SK-N-SH treated with all-trans-retinoic acid at 6 μM for 48 hours (cell line): ENCODE data around the gene GPR37L1.

Experiments used
- ATAC-seq: fragments of 200-7000 bp; cut with Tn5 transposase; 3 replicates; pipeline ENCODE4 v1.9.1; 2020; ENCODE audit warnings: mild to moderate bottlenecking, moderate library complexity
- ARNTL ChIP-seq: fragments of 450-650 bp; formaldehyde crosslinking; IDR thresholded peaks from 2 replicates; pipeline ENCODE4 v1.5.0; 2020; ENCODE audit warnings: low read depth, mild to moderate bottlenecking, moderate library complexity, borderline replicate concordance
- BACH2 ChIP-seq: fragments of 250-450 bp; sonication (Bioruptor Pico); IDR thresholded peaks from 2 replicates; pipeline ENCODE4 v1.9.0; 2021; ENCODE audit warnings: mild to moderate bottlenecking, borderline replicate concordance
- CREB5 ChIP-seq: fragments of 250-450 bp; sonication (Bioruptor Pico); IDR thresholded peaks from 2 replicates; pipeline ENCODE4 v1.5.1; 2020; ENCODE audit warnings: low read depth, mild to moderate bottlenecking, moderate library complexity
- CSDC2 ChIP-seq: fragments of 250-450 bp; sonication (Bioruptor Pico); IDR thresholded peaks from 2 replicates; pipeline ENCODE4 v1.5.0; 2020; ENCODE audit warnings: mild to moderate bottlenecking, moderate library complexity
- ESRRG ChIP-seq: fragments of 250-450 bp; sonication (Bioruptor Pico); IDR thresholded peaks from 2 replicates; pipeline ENCODE4 v1.6.1; 2021; ENCODE audit warnings: mild to moderate bottlenecking
- GLIS3 ChIP-seq: fragments of 250-450 bp; sonication (Bioruptor Pico); IDR thresholded peaks from 2 replicates; pipeline ENCODE4 v1.5.0; 2020; ENCODE audit warnings: mild to moderate bottlenecking, moderate library complexity
- ISL1 ChIP-seq: fragments of 250-450 bp; sonication (Bioruptor Pico); IDR thresholded peaks from 2 replicates; pipeline ENCODE4 v2.1.2; 2022; ENCODE audit warnings: mild to moderate bottlenecking, moderate library complexity
- OSR1 ChIP-seq: fragments of 250-450 bp; sonication (Bioruptor Pico); IDR thresholded peaks from 2 replicates; pipeline ENCODE4 v1.8.0; 2022; ENCODE audit warnings: moderate library complexity, mild to moderate bottlenecking, inconsistent platforms
- PATZ1 ChIP-seq: fragments of 250-450 bp; sonication (Bioruptor Pico); IDR thresholded peaks from 2 replicates; pipeline ENCODE4 v1.8.0; 2020; ENCODE audit warnings: mild to moderate bottlenecking, moderate library complexity, borderline replicate concordance
- POU6F1 ChIP-seq: fragments of 250-450 bp; sonication (Bioruptor Pico); IDR thresholded peaks from 2 replicates; pipeline ENCODE4 v1.8.0; 2021; ENCODE audit warnings: low read depth, mild to moderate bottlenecking, moderate library complexity, borderline replicate concordance
- PPARA ChIP-seq: fragments of 250-450 bp; sonication (Bioruptor Pico); IDR thresholded peaks from 2 replicates; pipeline ENCODE4 v1.5.0; 2020; ENCODE audit warnings: mild to moderate bottlenecking, borderline replicate concordance
- RARB ChIP-seq: fragments of 250-450 bp; sonication (Bioruptor Pico); IDR thresholded peaks from 2 replicates; pipeline ENCODE4 v1.8.0; 2021; ENCODE audit warnings: mild to moderate bottlenecking, moderate library complexity
- SNAI2 ChIP-seq: fragments of 250-450 bp; sonication (Bioruptor Pico); IDR thresholded peaks from 2 replicates; pipeline ENCODE4 v1.5.0; 2020; ENCODE audit warnings: mild to moderate bottlenecking, moderate library complexity
- TCF4 ChIP-seq: fragments of 250-450 bp; sonication (Bioruptor Pico); IDR thresholded peaks from 2 replicates; pipeline ENCODE4 v1.8.0; 2021; ENCODE audit warnings: mild to moderate bottlenecking, moderate library complexity, borderline replicate concordance
- TOX ChIP-seq: fragments of 250-450 bp; sonication (Bioruptor Pico); IDR thresholded peaks from 2 replicates; pipeline ENCODE4 v1.8.0; 2021; ENCODE audit warnings: mild to moderate bottlenecking, moderate library complexity, borderline replicate concordance
- ZFP3 ChIP-seq: fragments of 250-450 bp; sonication (Bioruptor Pico); IDR thresholded peaks from 2 replicates; pipeline ENCODE4 v1.5.0; 2020; ENCODE audit warnings: mild to moderate bottlenecking, moderate library complexity
- ZFP30 ChIP-seq: fragments of 450-650 bp; formaldehyde crosslinking; IDR thresholded peaks from 2 replicates; pipeline ENCODE4 v1.5.0; 2022; ENCODE audit warnings: mild to moderate bottlenecking, moderate library complexity
- ZNF565 ChIP-seq: fragments of 450-650 bp; formaldehyde crosslinking; conservative IDR thresholded peaks from 2 replicates; pipeline ENCODE4 v1.5.0; 2020; ENCODE audit warnings: low read depth, mild to moderate bottlenecking, moderate library complexity
- ZNF70 ChIP-seq: fragments of 450-650 bp; formaldehyde crosslinking; IDR thresholded peaks from 2 replicates; pipeline ENCODE4 v1.5.0; 2020; ENCODE audit warnings: mild to moderate bottlenecking, moderate library complexity
- ZNF8 ChIP-seq: fragments of 450-650 bp; formaldehyde crosslinking; IDR thresholded peaks from 2 replicates; pipeline ENCODE4 v1.5.0; 2020; ENCODE audit warnings: mild to moderate bottlenecking, moderate library complexity

GPR37L1 gene

GRCh38 chr1:202125611-202126010 lies 2.9 kb downstream of the GPR37L1 start (continued):
- TF ChIP-seq CREB5 = no peak
- TF ChIP-seq ZFP30 = no peak
- no peak for TF ChIP-seq ZFP3 (CRISPR knock-in tag)

- TF ChIP-seq PPARA (CRISPR knock-in tag) = no peak
- ATAC-seq = no peak
Measured at GRCh38 chr1:202126426-202126825, 3.7 kb downstream of the GPR37L1 start.

GRCh38 chr1:202127061-202127460 lies 4.3 kb downstream of the GPR37L1 start:
- ATAC-seq = no peak
- no peak for TF ChIP-seq GLIS3 (CRISPR knock-in tag)
- no peak for TF ChIP-seq ARNTL (CRISPR knock-in tag)
- TF ChIP-seq TCF4 (CRISPR knock-in tag) = no peak
- TF ChIP-seq TOX = no peak
- TF ChIP-seq ZNF8 (CRISPR knock-in tag) = no peak
- no peak for TF ChIP-seq ISL1 (CRISPR knock-in tag)
- no peak for TF ChIP-seq PPARA (CRISPR knock-in tag)
- no peak for TF ChIP-seq PATZ1 (CRISPR knock-in tag)
- no peak for TF ChIP-seq BACH2 (CRISPR knock-in tag)
- TF ChIP-seq POU6F1 (CRISPR knock-in tag) = no peak
- TF ChIP-seq ZFP30 = no peak
- TF ChIP-seq ZFP3 (CRISPR knock-in tag) = no peak

GRCh38 chr1:202127836-202128622 lies 5.3 kb downstream of the GPR37L1 start:
- no peak for TF ChIP-seq ESRRG (CRISPR knock-in tag)
- no peak for TF ChIP-seq OSR1 (CRISPR knock-in tag)
- no peak for TF ChIP-seq ZNF70
- TF ChIP-seq SNAI2 = no peak
- TF ChIP-seq ARNTL (CRISPR knock-in tag) = no peak
- TF ChIP-seq ZNF565 (CRISPR knock-in tag) = no peak
- TF ChIP-seq TCF4 (CRISPR knock-in tag) = no peak
- TF ChIP-seq ISL1 (CRISPR knock-in tag) = no peak
- ATAC-seq = no peak

GRCh38 chr1:202129453-202130296 lies 7.0 kb downstream of the GPR37L1 start:
- ATAC-seq = peak; percentile 25
- TF ChIP-seq ZNF70 = no peak
- TF ChIP-seq PATZ1 (CRISPR knock-in tag) = no peak
- TF ChIP-seq TCF4 (CRISPR knock-in tag) = no peak
- no peak for TF ChIP-seq CSDC2 (CRISPR knock-in tag)
- TF ChIP-seq PPARA (CRISPR knock-in tag) = no peak
- TF ChIP-seq RARB (CRISPR knock-in tag) = no peak
- no peak for TF ChIP-seq ESRRG (CRISPR knock-in tag)
- no peak for TF ChIP-seq POU6F1 (CRISPR knock-in tag)
- no peak for TF ChIP-seq ZFP3 (CRISPR knock-in tag)
